GM20000 (cell line): ENCODE results near the gene OSGEPL1.
A peak's percentile ranks its signal among the peaks of the same experiment; 100 is the strongest.
"Not testable (repeated sequence)": the region's sequence is repeated elsewhere in the genome, so short reads cannot be mapped to it uniquely, and the experiment has no call there.

Experiments
- DNase-seq: peaks from one replicate; pipeline ENCODE4 v3.0.0; 2012; ENCODE audit warnings: low spot score
- CTCF ChIP-seq: IDR thresholded peaks from 2 replicates; pipeline ENCODE4 v1.5.1; 2012; ENCODE audit warnings: mild to moderate bottlenecking, control low read depth; ENCODE audit errors: extremely low read depth, missing control alignments

Gene OSGEPL1

GRCh38 chr2:189770590-189771322 lies 8.2 kb upstream of the OSGEPL1 start:
- TF ChIP-seq CTCF, result no peak

GRCh38 chr2:189763908-189764661 lies 1.5 kb upstream of the OSGEPL1 start:
- no peak for TF ChIP-seq CTCF
- no peak for DNase-seq

More at GRCh38 chr2:189770590-189771322, 8.2 kb upstream of the OSGEPL1 start:
- no peak for DNase-seq

- no peak for DNase-seq
- TF ChIP-seq CTCF, result no peak
Measured at GRCh38 chr2:189762229-189762550, 402 bp downstream of the OSGEPL1 start.

- DNase-seq, result not testable (repeated sequence)
Measured at GRCh38 chr2:189760154-189760553, 2.4 kb downstream of the OSGEPL1 start.

GRCh38 chr2:189756311-189756952 lies 6.2 kb downstream of the OSGEPL1 start:
- no peak for TF ChIP-seq CTCF
- no peak for DNase-seq

- DNase-seq, result peak; percentile 50
- TF ChIP-seq CTCF, result peak; percentile 28
Measured at GRCh38 chr2:189751080-189751658, 11.4 kb downstream of the OSGEPL1 start.

GRCh38 chr2:189729430-189729829 lies 33.2 kb downstream of the OSGEPL1 start:
- no peak for DNase-seq
- TF ChIP-seq CTCF, result no peak
